ENCODE results near the gene COL20A1.

Gene COL20A1

DNA sequence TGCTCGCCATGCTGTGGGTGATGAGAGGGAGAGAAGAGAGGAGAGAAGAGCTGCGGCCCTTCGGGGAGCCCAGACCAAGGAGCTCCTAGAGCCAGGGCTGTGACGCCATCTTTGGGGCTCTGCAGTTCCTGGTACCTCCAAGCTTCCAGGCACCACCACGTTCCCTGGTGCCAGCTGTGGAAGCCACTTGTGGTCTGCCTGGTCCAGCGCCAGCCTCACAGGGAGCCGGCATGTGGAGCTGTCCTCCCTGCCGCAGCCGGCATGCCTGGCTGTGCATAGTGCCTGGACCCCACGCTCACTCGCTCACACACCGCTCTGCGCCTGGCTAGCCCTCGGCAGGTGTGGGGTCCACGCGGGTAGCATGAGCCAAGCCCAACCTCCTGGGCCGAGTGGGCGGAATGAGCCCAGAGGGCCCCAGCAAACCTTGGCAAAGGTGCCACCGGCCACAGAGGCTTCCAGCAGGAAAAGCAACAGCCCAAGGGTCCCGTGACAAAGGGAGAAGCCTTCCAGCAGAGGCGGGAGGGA, 87.4 kb downstream of the COL20A1 start:
- H3K4me1 ChIP-seq (ENCODE audit: control insufficient read depth, insufficient read depth, low read length): peaks cover 19% of the 10 kb centered on the region
- H3K27ac ChIP-seq (ENCODE audit: low read depth, low read length): no peak overlapping the region
- no peaks in the 10 kb centered on the region for H3K9me3 ChIP-seq (ENCODE audit: control insufficient read depth, insufficient read depth, low read length)
- H3K9ac ChIP-seq (ENCODE audit: low read depth, low read length): no peak overlapping the region
- H3K36me3 ChIP-seq (ENCODE audit: control insufficient read depth, insufficient read depth, low read length): no peaks in the 10 kb centered on the region
- no peak overlapping the region for H3K4me3 ChIP-seq (ENCODE audit: low read depth, low read length)
- H3K27me3 ChIP-seq (ENCODE audit: control insufficient read depth, insufficient read depth, low read length): no peaks in the 10 kb centered on the region

GRCh38 chr20:63381781-63382431, 88.9 kb downstream of the COL20A1 start:
- no peaks in the 10 kb centered on the region for H3K36me3 ChIP-seq (ENCODE audit: control insufficient read depth, insufficient read depth, low read length)
- peaks cover 19% of the 10 kb centered on the region for H3K4me1 ChIP-seq (ENCODE audit: control insufficient read depth, insufficient read depth, low read length)
- peaks cover 7% of the 10 kb centered on the region; the same call in 1 of the 2 replicates for H3K9me3 ChIP-seq (ENCODE audit: control insufficient read depth, insufficient read depth, low read length)
- no peaks in the 10 kb centered on the region for H3K27me3 ChIP-seq (ENCODE audit: control insufficient read depth, insufficient read depth, low read length)
- no peak overlapping the region for H3K9ac ChIP-seq (ENCODE audit: low read depth, low read length)
- no peak overlapping the region for H3K27ac ChIP-seq (ENCODE audit: low read depth, low read length)
- H3K4me3 ChIP-seq (ENCODE audit: low read depth, low read length): no peak overlapping the region

DNA sequence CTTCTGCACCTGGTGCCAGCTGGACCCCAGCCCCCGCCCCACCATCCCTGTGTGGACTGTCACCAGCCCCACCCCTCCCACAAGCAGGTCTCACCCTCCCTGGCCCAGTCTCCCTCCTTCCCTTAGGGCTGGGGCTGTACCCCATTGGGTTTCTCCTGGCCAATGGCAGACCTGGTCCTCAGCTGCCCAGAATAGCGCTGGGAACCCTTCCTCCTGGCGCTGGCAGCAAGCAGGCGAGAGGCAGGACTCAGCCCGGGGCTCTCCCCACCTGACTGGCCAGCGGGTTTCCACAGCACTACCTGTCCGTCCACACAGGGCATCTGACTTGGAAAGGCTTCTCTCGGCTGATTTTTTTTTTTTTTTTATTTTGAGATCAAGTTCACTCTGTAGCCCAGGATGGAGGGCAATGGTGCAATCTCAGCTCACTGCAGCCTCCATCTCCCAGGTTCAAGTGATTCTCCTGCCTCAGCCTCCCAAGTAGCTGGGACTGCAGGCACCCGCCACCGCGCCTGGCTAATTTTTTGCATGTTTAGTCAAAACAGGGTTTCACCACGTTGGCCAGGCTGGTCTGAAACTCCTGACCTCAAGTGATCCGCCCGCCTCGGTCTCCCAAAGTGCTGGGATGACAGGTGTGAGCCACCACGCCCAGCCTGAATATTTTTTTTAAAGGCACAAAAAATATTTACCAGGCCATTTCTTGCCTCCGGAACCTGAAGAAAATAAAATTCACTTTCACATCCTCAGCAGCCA, 89.7 kb downstream of the COL20A1 start:
- Histone ChIP-seq H3K4me1 (ENCODE audit: control insufficient read depth, insufficient read depth, low read length) (peaks cover 11% of the 10 kb centered on the region), H3K27ac (ENCODE audit: low read depth, low read length) (no peak overlapping the region), H3K4me3 (ENCODE audit: low read depth, low read length) (no peak overlapping the region), H3K36me3 (ENCODE audit: control insufficient read depth, insufficient read depth, low read length) (no peaks in the 10 kb centered on the region), H3K9ac (ENCODE audit: low read depth, low read length) (no peak overlapping the region), H3K27me3 (ENCODE audit: control insufficient read depth, insufficient read depth, low read length) (no peaks in the 10 kb centered on the region), H3K9me3 (ENCODE audit: control insufficient read depth, insufficient read depth, low read length) (peaks cover 12% of the 10 kb centered on the region)

DNA sequence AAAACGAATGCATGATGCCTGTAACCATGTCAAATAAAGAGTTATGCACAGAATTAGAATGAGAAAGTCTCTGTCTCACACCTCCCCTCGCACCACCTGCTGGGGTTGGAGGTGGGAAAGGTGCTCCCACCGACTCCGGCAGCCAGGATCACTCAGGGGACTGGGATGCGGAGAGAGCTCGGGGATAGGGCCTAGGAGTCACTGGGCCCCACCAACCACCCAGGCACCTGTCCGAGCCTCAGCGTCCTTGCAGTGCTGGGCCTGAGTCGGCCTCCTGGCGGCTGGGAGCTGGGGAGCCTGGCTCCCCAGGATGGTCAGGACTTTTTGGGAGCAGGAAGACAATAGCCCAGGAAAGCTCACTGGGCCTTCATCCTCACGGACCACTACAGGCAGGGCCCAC, 90.6 kb downstream of the COL20A1 start:
- Histone ChIP-seq H3K27ac (ENCODE audit: low read depth, low read length) (no peak overlapping the region), H3K4me3 (ENCODE audit: low read depth, low read length) (no peak overlapping the region), H3K36me3 (ENCODE audit: control insufficient read depth, insufficient read depth, low read length) (no peaks in the 10 kb centered on the region), H3K9me3 (ENCODE audit: control insufficient read depth, insufficient read depth, low read length) (peaks cover 16% of the 10 kb centered on the region), H3K9ac (ENCODE audit: low read depth, low read length) (no peak overlapping the region), H3K4me1 (ENCODE audit: control insufficient read depth, insufficient read depth, low read length) (peaks cover 3% of the 10 kb centered on the region; the same call in 1 of the 2 replicates), H3K27me3 (ENCODE audit: control insufficient read depth, insufficient read depth, low read length) (no peaks in the 10 kb centered on the region)

DNA sequence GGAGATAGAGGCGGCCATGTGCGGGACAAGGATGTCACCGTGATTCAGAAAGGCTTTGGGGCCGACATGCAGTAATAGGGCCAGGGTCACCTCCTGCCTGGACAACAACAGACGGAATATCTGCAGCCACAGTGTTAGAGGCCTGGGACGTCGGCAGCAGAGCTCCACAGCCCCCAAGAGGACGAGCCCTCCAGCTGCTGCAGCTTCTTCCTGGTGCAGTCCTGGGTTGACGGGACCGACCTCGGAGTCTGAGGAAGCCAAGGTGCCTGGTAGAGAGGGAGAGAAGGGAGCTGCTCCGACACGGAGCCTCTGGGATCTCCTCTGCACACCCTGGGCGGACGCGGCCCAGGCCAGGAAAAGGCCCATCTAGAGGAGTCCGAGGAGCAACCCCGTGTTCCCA, 91.3 kb downstream of the COL20A1 start:
- no peak overlapping the region for H3K4me3 ChIP-seq (ENCODE audit: low read depth, low read length)
- H3K9ac ChIP-seq (ENCODE audit: low read depth, low read length): no peak overlapping the region
- H3K4me1 ChIP-seq (ENCODE audit: control insufficient read depth, insufficient read depth, low read length): peaks cover 3% of the 10 kb centered on the region; the same call in 1 of the 2 replicates
- H3K27me3 ChIP-seq (ENCODE audit: control insufficient read depth, insufficient read depth, low read length): no peaks in the 10 kb centered on the region
- peaks cover 16% of the 10 kb centered on the region for H3K9me3 ChIP-seq (ENCODE audit: control insufficient read depth, insufficient read depth, low read length)
- H3K27ac ChIP-seq (ENCODE audit: low read depth, low read length): no peak overlapping the region
- H3K36me3 ChIP-seq (ENCODE audit: control insufficient read depth, insufficient read depth, low read length): no peaks in the 10 kb centered on the region

Measured in HUES48 (cell line).